IPS-18a (cell line): Measurements from ENCODE around the gene SDK2.

ENCODE experiments used
- H3K27ac ChIP-seq: one replicate; pipeline ENCODE4 v1.5.1; 2013; ENCODE audit warnings: low read length
- H3K27me3 ChIP-seq: one replicate; pipeline ENCODE4 v1.6.1; 2013; ENCODE audit warnings: mild to moderate bottlenecking, low read length; ENCODE audit not compliant: control insufficient read depth, insufficient read depth
- H3K36me3 ChIP-seq: one replicate; pipeline ENCODE4 v1.6.1; 2013; ENCODE audit warnings: low read depth, low read length; ENCODE audit not compliant: control insufficient read depth
- H3K4me1 ChIP-seq: one replicate; pipeline ENCODE4 v1.6.1; 2013; ENCODE audit warnings: low read depth, low read length; ENCODE audit not compliant: control insufficient read depth
- H3K4me3 ChIP-seq: one replicate; pipeline ENCODE4 v1.5.1; 2013; ENCODE audit warnings: low read length
- H3K9ac ChIP-seq: one replicate; pipeline ENCODE4 v1.6.1; 2013; ENCODE audit warnings: mild to moderate bottlenecking, low read length, moderate library complexity
- H3K9me3 ChIP-seq: one replicate; pipeline ENCODE4 v1.6.1; 2013; ENCODE audit warnings: low read depth, low read length; ENCODE audit not compliant: control insufficient read depth

SDK2 gene

GRCh38 chr17:73616873-73617404, 27.3 kb downstream of the SDK2 start:
- Histone ChIP-seq H3K27ac (no peak overlapping the region), H3K9ac (peak overlapping the region; percentile 21), H3K4me1 (peaks cover 46% of the 10 kb centered on the region)

GRCh38 chr17:73616120-73616872, 27.9 kb downstream of the SDK2 start:
- H3K27ac ChIP-seq, result no peak overlapping the region
- peak overlapping the region; percentile 21 for H3K9ac ChIP-seq
- H3K27me3 ChIP-seq, result no peaks in the 10 kb centered on the region
- H3K4me1 ChIP-seq, result peaks cover 53% of the 10 kb centered on the region
- no peak overlapping the region for H3K4me3 ChIP-seq
- no peaks in the 10 kb centered on the region for H3K36me3 ChIP-seq
- H3K9me3 ChIP-seq, result no peaks in the 10 kb centered on the region

More at GRCh38 chr17:73616873-73617404, 27.3 kb downstream of the SDK2 start:
- Histone ChIP-seq H3K4me3 (no peak overlapping the region), H3K36me3 (no peaks in the 10 kb centered on the region), H3K27me3 (no peaks in the 10 kb centered on the region), H3K9me3 (no peaks in the 10 kb centered on the region)

GRCh38 chr17:73614256-73614655, 30.0 kb downstream of the SDK2 start:
- H3K27ac ChIP-seq, result peak overlapping the region; percentile 70
- peak overlapping the region; percentile 49 for H3K9ac ChIP-seq
- peak overlapping the region; percentile 38 for H3K4me3 ChIP-seq
- no peaks in the 10 kb centered on the region for H3K9me3 ChIP-seq
- peaks cover 59% of the 10 kb centered on the region for H3K4me1 ChIP-seq
- no peaks in the 10 kb centered on the region for H3K27me3 ChIP-seq
- H3K36me3 ChIP-seq, result no peaks in the 10 kb centered on the region

- peaks cover 59% of the 10 kb centered on the region for H3K4me1 ChIP-seq
- H3K36me3 ChIP-seq, result no peaks in the 10 kb centered on the region
- H3K27me3 ChIP-seq, result no peaks in the 10 kb centered on the region
- H3K27ac ChIP-seq, result peak overlapping the region; percentile 70
- peak overlapping the region; percentile 47 for H3K4me3 ChIP-seq
- H3K9ac ChIP-seq, result peak overlapping the region; percentile 49
- no peaks in the 10 kb centered on the region for H3K9me3 ChIP-seq
Observed at GRCh38 chr17:73613271-73614233, 30.7 kb downstream of the SDK2 start.

- no peaks in the 10 kb centered on the region for H3K9me3 ChIP-seq
- H3K4me1 ChIP-seq, result peaks cover 49% of the 10 kb centered on the region
- no peak overlapping the region for H3K4me3 ChIP-seq
- H3K36me3 ChIP-seq, result no peaks in the 10 kb centered on the region
- H3K27me3 ChIP-seq, result no peaks in the 10 kb centered on the region
- H3K27ac ChIP-seq, result no peak overlapping the region
- H3K9ac ChIP-seq, result no peak overlapping the region
Observed at GRCh38 chr17:73612031-73612472, 32.2 kb downstream of the SDK2 start.

GRCh38 chr17:73611630-73612029, 32.6 kb downstream of the SDK2 start:
- no peaks in the 10 kb centered on the region for H3K9me3 ChIP-seq
- peaks cover 45% of the 10 kb centered on the region for H3K4me1 ChIP-seq
- H3K36me3 ChIP-seq, result no peaks in the 10 kb centered on the region
- H3K27me3 ChIP-seq, result no peaks in the 10 kb centered on the region
- H3K9ac ChIP-seq, result no peak overlapping the region
- H3K27ac ChIP-seq, result no peak overlapping the region
- no peak overlapping the region for H3K4me3 ChIP-seq

GRCh38 chr17:73610331-73610911, 33.8 kb downstream of the SDK2 start:
- Histone ChIP-seq H3K27me3 (no peaks in the 10 kb centered on the region), H3K9ac (no peak overlapping the region), H3K4me3 (no peak overlapping the region), H3K27ac (no peak overlapping the region), H3K9me3 (no peaks in the 10 kb centered on the region), H3K4me1 (peaks cover 33% of the 10 kb centered on the region), H3K36me3 (no peaks in the 10 kb centered on the region)

- Histone ChIP-seq H3K9ac (no peak overlapping the region), H3K27me3 (no peaks in the 10 kb centered on the region)
Observed at GRCh38 chr17:73609758-73610157, 34.5 kb downstream of the SDK2 start.

GRCh38 chr17:73609060-73609459, 35.2 kb downstream of the SDK2 start:
- H3K36me3 ChIP-seq, result no peaks in the 10 kb centered on the region
- no peaks in the 10 kb centered on the region for H3K27me3 ChIP-seq
- H3K9ac ChIP-seq, result no peak overlapping the region
- H3K27ac ChIP-seq, result no peak overlapping the region
- no peak overlapping the region for H3K4me3 ChIP-seq
- H3K9me3 ChIP-seq, result no peaks in the 10 kb centered on the region
- peaks cover 24% of the 10 kb centered on the region for H3K4me1 ChIP-seq

More at GRCh38 chr17:73609758-73610157, 34.5 kb downstream of the SDK2 start:
- Histone ChIP-seq H3K4me3 (no peak overlapping the region), H3K9me3 (no peaks in the 10 kb centered on the region), H3K27ac (no peak overlapping the region), H3K36me3 (no peaks in the 10 kb centered on the region), H3K4me1 (peaks cover 27% of the 10 kb centered on the region)

GRCh38 chr17:73605444-73605843, 38.8 kb downstream of the SDK2 start:
- H3K9ac ChIP-seq, result no peak overlapping the region
- H3K36me3 ChIP-seq, result no peaks in the 10 kb centered on the region
- no peaks in the 10 kb centered on the region for H3K9me3 ChIP-seq
- H3K27ac ChIP-seq, result no peak overlapping the region
- peaks cover 6% of the 10 kb centered on the region for H3K4me1 ChIP-seq
- H3K27me3 ChIP-seq, result no peaks in the 10 kb centered on the region
- H3K4me3 ChIP-seq, result no peak overlapping the region

- Histone ChIP-seq H3K9me3 (no peaks in the 10 kb centered on the region), H3K27me3 (no peaks in the 10 kb centered on the region), H3K27ac (no peak overlapping the region), H3K4me1 (peaks cover under 1% of the 10 kb centered on the region), H3K36me3 (no peaks in the 10 kb centered on the region), H3K4me3 (no peak overlapping the region), H3K9ac (no peak overlapping the region)
Observed at GRCh38 chr17:73604476-73604875, 39.8 kb downstream of the SDK2 start.
